Dendritic cell treated with granulocyte-macrophage colony-stimulating factor and Interleukin-4, amounts not matched to agents 40 ng/mL and 50 ng/mL, for 4 days (primary cell): ENCODE results near the gene SP7.
A peak's percentile ranks its signal among the peaks of the same experiment; 100 is the strongest.
"Not testable (repeated sequence)": the region's sequence is repeated elsewhere in the genome, so short reads cannot be mapped to it uniquely, and the experiment has no call there.

ENCODE experiments used
- H3K27ac Mint-ChIP-seq: one replicate; pipeline ENCODE4 v1.8.0; 2022; ENCODE audit warnings: mild to moderate bottlenecking, mixed read lengths
- H3K27me3 Mint-ChIP-seq: one replicate; pipeline ENCODE4 v1.8.0; 2022; ENCODE audit warnings: mild to moderate bottlenecking, mixed read lengths
- H3K36me3 Mint-ChIP-seq: one replicate; pipeline ENCODE4 v1.8.0; 2022; ENCODE audit warnings: low read depth, mixed read lengths
- H3K4me1 Mint-ChIP-seq: one replicate; pipeline ENCODE4 v1.8.0; 2022; ENCODE audit warnings: low read depth, mixed read lengths
- H3K4me3 Mint-ChIP-seq: one replicate; pipeline ENCODE4 v1.8.0; 2022; ENCODE audit warnings: mild to moderate bottlenecking, moderate library complexity, mixed read lengths
- H3K9me3 Mint-ChIP-seq: one replicate; pipeline ENCODE4 v1.8.0; 2022; ENCODE audit warnings: mixed read lengths
- intact Hi-C: fragments of 100-400 bp; cut with micrococcal nuclease; formaldehyde crosslinking; loops from one replicate; pipeline ENCODE4 v1.15.0; 2022

The SP7 gene

GRCh38 chr12:53340398-53340797 lies 4.2 kb upstream of the SP7 start:
- Mint-ChIP-seq H3K36me3 (no peaks in the 10 kb centered on the region), H3K4me3 (no peak overlapping the region), H3K4me1 (peaks cover 48% of the 10 kb centered on the region), H3K9me3 (no peaks in the 10 kb centered on the region), H3K27ac (no peak overlapping the region), H3K27me3 (peaks cover 80% of the 10 kb centered on the region)
- intact Hi-C loops = no loop called here

GRCh38 chr12:53338916-53339315 lies 2.8 kb upstream of the SP7 start:
- Mint-ChIP-seq H3K27me3 (peaks cover 85% of the 10 kb centered on the region), H3K9me3 (no peaks in the 10 kb centered on the region), H3K27ac (no peak overlapping the region), H3K4me3 (no peak overlapping the region), H3K36me3 (no peaks in the 10 kb centered on the region), H3K4me1 (peaks cover 40% of the 10 kb centered on the region)
- intact Hi-C loops = no loop called here

GRCh38 chr12:53338017-53338416 lies 1.9 kb upstream of the SP7 start:
- intact Hi-C loops = no loop called here
- Mint-ChIP-seq H3K9me3 (no peaks in the 10 kb centered on the region), H3K4me1 (peaks cover 40% of the 10 kb centered on the region), H3K27me3 (peaks cover 86% of the 10 kb centered on the region), H3K27ac (no peak overlapping the region), H3K4me3 (no peak overlapping the region), H3K36me3 (no peaks in the 10 kb centered on the region)

- intact Hi-C loops = no loop called here
- Mint-ChIP-seq H3K36me3 (no peaks in the 10 kb centered on the region), H3K4me3 (no peak overlapping the region), H3K27me3 (peaks cover 85% of the 10 kb centered on the region), H3K4me1 (peaks cover 35% of the 10 kb centered on the region), H3K27ac (no peak overlapping the region), H3K9me3 (no peaks in the 10 kb centered on the region)
Measured at GRCh38 chr12:53334822-53335221, 1.3 kb downstream of the SP7 start.

GRCh38 chr12:53333845-53334244 lies 2.3 kb downstream of the SP7 start:
- Mint-ChIP-seq H3K27me3 (peaks cover 82% of the 10 kb centered on the region), H3K4me3 (no peak overlapping the region), H3K4me1 (peaks cover 35% of the 10 kb centered on the region), H3K36me3 (no peaks in the 10 kb centered on the region), H3K9me3 (no peaks in the 10 kb centered on the region), H3K27ac (no peak overlapping the region)
- intact Hi-C loops = no loop called here

- no peak overlapping the region for H3K4me3 Mint-ChIP-seq
- intact Hi-C loops = no loop called here
- H3K27me3 Mint-ChIP-seq = peaks cover 82% of the 10 kb centered on the region
- no peaks in the 10 kb centered on the region for H3K9me3 Mint-ChIP-seq
- no peak overlapping the region for H3K27ac Mint-ChIP-seq
- H3K36me3 Mint-ChIP-seq = no peaks in the 10 kb centered on the region
- peaks cover 32% of the 10 kb centered on the region for H3K4me1 Mint-ChIP-seq
Measured at GRCh38 chr12:53333289-53333688, 2.9 kb downstream of the SP7 start.

- H3K27ac Mint-ChIP-seq = no peak overlapping the region
- H3K36me3 Mint-ChIP-seq = no peaks in the 10 kb centered on the region
- H3K4me1 Mint-ChIP-seq = peaks cover 28% of the 10 kb centered on the region
- H3K27me3 Mint-ChIP-seq = peaks cover 82% of the 10 kb centered on the region
- no peaks in the 10 kb centered on the region for H3K9me3 Mint-ChIP-seq
- intact Hi-C loops = no loop called here
- H3K4me3 Mint-ChIP-seq = no peak overlapping the region
Measured at GRCh38 chr12:53332744-53333143, 3.4 kb downstream of the SP7 start.

GRCh38 chr12:53332339-53332738 lies 3.8 kb downstream of the SP7 start:
- H3K27ac Mint-ChIP-seq, H3K4me3 Mint-ChIP-seq, H3K9me3 Mint-ChIP-seq, intact Hi-C loops, H3K36me3 Mint-ChIP-seq: not testable (repeated sequence)
- Mint-ChIP-seq H3K4me1 (peaks cover 28% of the 10 kb centered on the region), H3K27me3 (peaks cover 82% of the 10 kb centered on the region)

- Mint-ChIP-seq H3K4me1 (peaks cover 18% of the 10 kb centered on the region), H3K27me3 (peaks cover 80% of the 10 kb centered on the region), H3K36me3 (no peaks in the 10 kb centered on the region), H3K9me3 (no peaks in the 10 kb centered on the region), H3K4me3 (no peak overlapping the region), H3K27ac (no peak overlapping the region)
- intact Hi-C loops = no loop called here
Measured at GRCh38 chr12:53330671-53331070, 5.5 kb downstream of the SP7 start.

- H3K4me3 Mint-ChIP-seq = no peak overlapping the region
- H3K4me1 Mint-ChIP-seq = peaks cover 22% of the 10 kb centered on the region
- H3K27ac Mint-ChIP-seq = no peak overlapping the region
- peaks cover 55% of the 10 kb centered on the region for H3K27me3 Mint-ChIP-seq
- H3K9me3 Mint-ChIP-seq = no peaks in the 10 kb centered on the region
- H3K36me3 Mint-ChIP-seq = no peaks in the 10 kb centered on the region
- intact Hi-C loops = no loop called here
Measured at GRCh38 chr12:53328043-53328435, 8.1 kb downstream of the SP7 start.

GRCh38 chr12:53327435-53328042 lies 8.6 kb downstream of the SP7 start:
- H3K27ac Mint-ChIP-seq = no peak overlapping the region
- H3K4me1 Mint-ChIP-seq = peaks cover 22% of the 10 kb centered on the region

GRCh38 chr12:53326460-53327185 lies 9.5 kb downstream of the SP7 start:
- peaks cover 44% of the 10 kb centered on the region for H3K27me3 Mint-ChIP-seq
- H3K4me1 Mint-ChIP-seq = peaks cover 27% of the 10 kb centered on the region
- no peak overlapping the region for H3K4me3 Mint-ChIP-seq
- H3K27ac Mint-ChIP-seq = no peak overlapping the region
- H3K36me3 Mint-ChIP-seq = peaks cover under 1% of the 10 kb centered on the region
- H3K9me3 Mint-ChIP-seq = no peaks in the 10 kb centered on the region
- intact Hi-C loops = no loop called here

More at GRCh38 chr12:53327435-53328042, 8.6 kb downstream of the SP7 start:
- intact Hi-C loops = no loop called here
- H3K9me3 Mint-ChIP-seq = no peaks in the 10 kb centered on the region
- H3K36me3 Mint-ChIP-seq = no peaks in the 10 kb centered on the region
- H3K4me3 Mint-ChIP-seq = no peak overlapping the region
- H3K27me3 Mint-ChIP-seq = peaks cover 52% of the 10 kb centered on the region

- intact Hi-C loops = no loop called here
- H3K36me3 Mint-ChIP-seq = peaks cover 10% of the 10 kb centered on the region
- H3K27me3 Mint-ChIP-seq = peaks cover 40% of the 10 kb centered on the region
- H3K4me3 Mint-ChIP-seq = peak overlapping the region; percentile 70
- peak overlapping the region; percentile 83 for H3K27ac Mint-ChIP-seq
- H3K4me1 Mint-ChIP-seq = peaks cover 36% of the 10 kb centered on the region
- no peaks in the 10 kb centered on the region for H3K9me3 Mint-ChIP-seq
Measured at GRCh38 chr12:53325511-53326061, 10.6 kb downstream of the SP7 start.

GRCh38 chr12:53324779-53325510 lies 11.2 kb downstream of the SP7 start:
- Mint-ChIP-seq H3K9me3 (no peaks in the 10 kb centered on the region), H3K27me3 (peaks cover 36% of the 10 kb centered on the region), H3K36me3 (peaks cover 13% of the 10 kb centered on the region), H3K4me1 (peaks cover 42% of the 10 kb centered on the region), H3K27ac (peak overlapping the region; percentile 83), H3K4me3 (peak overlapping the region; percentile 70)
- intact Hi-C loops = loop anchor here (1.0 kb wide), 3 partner anchors 20 to 96 kb away; no protein-coding TSS in a partner anchor
